Daoy (cell line): ENCODE results near the gene SMCO1. TPM values are rescaled to one million over a fixed set of nuclear protein-coding genes. Genes with fewer than 3 reads are reported as not detected.
"Not testable (repeated sequence)": the region's sequence is repeated elsewhere in the genome, so short reads cannot be mapped to it uniquely, and the experiment has no call there.

Experiments
- DNase-seq: peaks from one replicate; pipeline ENCODE4 v3.0.0-alpha.2; 2015; ENCODE audit warnings: low read depth
- total RNA-seq: library from RNA; depleted of rRNA; stranded (reverse); fragments of >200 nt; shearing (Covaris generic); gene quantifications from 2 replicates; pipeline ENCODE4 v1.2.3, GENCODE V29; 2014; rRNA removed

SMCO1 gene
- total RNA-seq, 1 experiment from 2014 or later = not detected

GRCh38 chr3:196492080-196492479 is 23.1 kb downstream of the SMCO1 start:
- DNase-seq = no peak

GRCh38 chr3:196489747-196490146 is 25.4 kb downstream of the SMCO1 start:
- no peak for DNase-seq

GRCh38 chr3:196486263-196486662 is 28.9 kb downstream of the SMCO1 start:
- peak; percentile 10 for DNase-seq

GRCh38 chr3:196477678-196478077 is 37.5 kb downstream of the SMCO1 start:
- no peak for DNase-seq

GRCh38 chr3:196472286-196472685 is 42.9 kb downstream of the SMCO1 start:
- DNase-seq = no peak

- DNase-seq = no peak
Observed at GRCh38 chr3:196471551-196471950, 43.6 kb downstream of the SMCO1 start.

GRCh38 chr3:196470182-196470581 is 45.0 kb downstream of the SMCO1 start:
- not testable (repeated sequence) for DNase-seq

- DNase-seq = no peak
Observed at GRCh38 chr3:196463804-196464203, 51.3 kb downstream of the SMCO1 start.

- no peak for DNase-seq
Observed at GRCh38 chr3:196463478-196463756, 51.7 kb downstream of the SMCO1 start.

GRCh38 chr3:196462680-196463477 is 52.3 kb downstream of the SMCO1 start:
- DNase-seq = not testable (repeated sequence)

GRCh38 chr3:196458063-196458462 is 57.1 kb downstream of the SMCO1 start:
- DNase-seq = no peak

- DNase-seq = not testable (repeated sequence)
Observed at GRCh38 chr3:196457470-196457869, 57.7 kb downstream of the SMCO1 start.

Other genes with a start within 250 kb of the SMCO1 start
- 68.6 and 76.3 TPM in 2 replicates for gene PCYT1A, start 227.6 kb downstream of the SMCO1 start, total RNA-seq
- gene DYNLT2B, start 197.1 kb downstream of the SMCO1 start, total RNA-seq = 14.2 and 25.0 TPM in 2 replicates
- gene TM4SF19, start 177.0 kb downstream of the SMCO1 start, total RNA-seq = 0.36 and 1.2 TPM in 2 replicates
- gene UBXN7, start 82.9 kb downstream of the SMCO1 start, total RNA-seq = 11.5 and 13.7 TPM in 2 replicates
- gene RNF168, start 11.6 kb downstream of the SMCO1 start, total RNA-seq = 12.0 and 14.5 TPM in 2 replicates
- gene WDR53, start 53.2 kb upstream of the SMCO1 start, total RNA-seq = 9.5 and 16.9 TPM in 2 replicates
- 31.5 and 33.4 TPM in 2 replicates for gene FBXO45, start 53.3 kb upstream of the SMCO1 start, total RNA-seq
- 2.1 and 2.5 TPM in 2 replicates for gene NRROS, start 124.3 kb upstream of the SMCO1 start, total RNA-seq
- gene CEP19, start 196.9 kb upstream of the SMCO1 start, total RNA-seq = 2.5 and 6.2 TPM in 2 replicates
- 28.7 and 33.1 TPM in 2 replicates for gene PIGX, start 197.0 kb upstream of the SMCO1 start, total RNA-seq
- gene PAK2, start 224.5 kb upstream of the SMCO1 start, total RNA-seq = 36.1 and 44.6 TPM in 2 replicates